Measurements from ENCODE around the gene DIO3.
A peak's percentile ranks its signal among the peaks of the same experiment; 100 is the strongest.

DIO3 gene

DNA sequence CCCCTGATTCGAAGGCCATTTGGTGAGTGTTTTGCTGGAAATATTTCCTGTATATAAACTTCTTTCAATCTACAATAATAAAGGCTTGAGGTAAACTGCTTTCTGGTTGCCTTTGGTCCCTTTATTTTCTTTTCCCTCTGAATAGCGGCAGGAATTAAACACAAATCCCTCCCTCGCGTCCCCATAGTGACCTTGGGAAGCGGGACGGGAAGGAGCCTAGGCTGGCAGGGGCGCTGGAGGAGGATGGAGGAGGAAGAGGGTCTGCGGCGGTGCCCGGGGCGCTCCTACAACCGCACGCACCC lies 2.0 kb downstream of the DIO3 start:
- Mint-ChIP-seq H3K36me3 (ENCODE audit: low read depth) (no peaks in the 10 kb centered on the region), H3K27ac (no peak overlapping the region), H3K27me3 (ENCODE audit: low read depth, poor library complexity) (peaks cover 92% of the 10 kb centered on the region), H3K9me3 (peaks cover 19% of the 10 kb centered on the region), H3K4me1 (peaks cover 21% of the 10 kb centered on the region), H3K4me3 (peak overlapping the region; percentile 66)
- DNase-seq = no peak
- TF ChIP-seq CTCF (IDR thresholded peaks at IDR 0.05) = no peak

DNA sequence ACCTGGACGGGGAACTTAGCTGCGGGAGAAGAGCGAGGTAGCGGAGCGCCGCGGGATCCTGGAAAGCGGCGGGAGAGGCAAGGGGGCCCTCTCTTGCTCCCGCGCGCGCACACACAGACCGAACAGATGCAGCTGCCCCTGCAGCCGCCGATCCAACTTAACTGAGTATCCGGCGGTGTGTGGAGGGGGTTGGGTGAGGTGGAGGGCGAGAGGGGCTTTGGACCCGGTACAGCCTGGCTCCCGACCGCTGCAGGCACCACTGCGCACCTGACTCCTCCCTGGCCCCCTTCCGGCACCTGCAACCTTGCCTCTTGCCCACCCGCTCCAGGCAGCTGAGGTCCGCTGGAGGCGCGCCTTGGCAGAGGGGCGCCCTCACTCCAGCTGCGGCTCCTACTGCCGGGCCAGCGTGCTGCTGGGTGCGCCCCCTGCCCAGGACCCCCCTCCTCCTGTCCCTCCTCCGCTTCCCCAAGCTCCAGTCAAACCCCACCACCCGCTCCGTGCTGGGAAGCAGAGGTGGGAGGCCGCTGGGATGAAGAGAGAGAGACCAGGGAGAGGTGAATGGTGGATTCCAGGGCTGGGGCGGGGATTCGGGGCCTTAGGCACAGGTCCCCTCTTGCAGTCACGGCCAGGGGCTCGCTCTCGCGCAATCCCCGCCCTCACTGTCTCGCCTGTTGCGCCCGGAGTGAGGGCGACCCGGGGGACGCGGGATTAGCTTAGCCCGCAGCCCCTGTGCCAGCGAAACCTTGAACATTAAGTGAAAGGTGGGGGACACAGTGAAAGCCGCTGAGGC lies 2.6 kb downstream of the DIO3 start:
- Mint-ChIP-seq H3K4me1 (peaks cover 21% of the 10 kb centered on the region), H3K4me3 (peak overlapping the region; percentile 66), H3K9me3 (peaks cover 19% of the 10 kb centered on the region), H3K27ac (no peak overlapping the region), H3K36me3 (ENCODE audit: low read depth) (no peaks in the 10 kb centered on the region), H3K27me3 (ENCODE audit: low read depth, poor library complexity) (peaks cover 92% of the 10 kb centered on the region)
- TF ChIP-seq CTCF (IDR thresholded peaks at IDR 0.05) = no peak
- DNase-seq = peak; percentile 45

DNA sequence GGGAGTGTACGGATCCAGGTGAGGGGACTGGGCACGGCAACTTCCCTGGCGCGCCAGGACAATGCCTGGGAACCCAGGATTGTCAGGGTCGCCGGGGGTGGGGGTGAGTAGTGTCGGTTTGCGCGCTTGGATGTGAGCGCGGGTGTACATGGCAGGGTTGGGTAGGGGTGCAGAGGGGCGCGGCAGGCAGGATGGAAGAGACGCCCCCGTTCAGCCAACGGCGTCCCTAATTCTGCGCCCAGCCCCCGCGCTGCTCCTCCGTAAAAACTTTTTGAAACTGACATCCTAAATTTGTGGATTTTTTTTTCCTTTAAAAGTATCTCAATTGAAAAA lies 3.1 kb downstream of the DIO3 start:
- Mint-ChIP-seq H3K4me3 (peak overlapping the region; percentile 58), H3K4me1 (peaks cover 21% of the 10 kb centered on the region), H3K36me3 (ENCODE audit: low read depth) (no peaks in the 10 kb centered on the region), H3K9me3 (peaks cover 19% of the 10 kb centered on the region), H3K27me3 (ENCODE audit: low read depth, poor library complexity) (peaks cover 92% of the 10 kb centered on the region), H3K27ac (no peak overlapping the region)
- DNase-seq = no peak
- TF ChIP-seq CTCF (IDR thresholded peaks at IDR 0.05) = no peak

DNA sequence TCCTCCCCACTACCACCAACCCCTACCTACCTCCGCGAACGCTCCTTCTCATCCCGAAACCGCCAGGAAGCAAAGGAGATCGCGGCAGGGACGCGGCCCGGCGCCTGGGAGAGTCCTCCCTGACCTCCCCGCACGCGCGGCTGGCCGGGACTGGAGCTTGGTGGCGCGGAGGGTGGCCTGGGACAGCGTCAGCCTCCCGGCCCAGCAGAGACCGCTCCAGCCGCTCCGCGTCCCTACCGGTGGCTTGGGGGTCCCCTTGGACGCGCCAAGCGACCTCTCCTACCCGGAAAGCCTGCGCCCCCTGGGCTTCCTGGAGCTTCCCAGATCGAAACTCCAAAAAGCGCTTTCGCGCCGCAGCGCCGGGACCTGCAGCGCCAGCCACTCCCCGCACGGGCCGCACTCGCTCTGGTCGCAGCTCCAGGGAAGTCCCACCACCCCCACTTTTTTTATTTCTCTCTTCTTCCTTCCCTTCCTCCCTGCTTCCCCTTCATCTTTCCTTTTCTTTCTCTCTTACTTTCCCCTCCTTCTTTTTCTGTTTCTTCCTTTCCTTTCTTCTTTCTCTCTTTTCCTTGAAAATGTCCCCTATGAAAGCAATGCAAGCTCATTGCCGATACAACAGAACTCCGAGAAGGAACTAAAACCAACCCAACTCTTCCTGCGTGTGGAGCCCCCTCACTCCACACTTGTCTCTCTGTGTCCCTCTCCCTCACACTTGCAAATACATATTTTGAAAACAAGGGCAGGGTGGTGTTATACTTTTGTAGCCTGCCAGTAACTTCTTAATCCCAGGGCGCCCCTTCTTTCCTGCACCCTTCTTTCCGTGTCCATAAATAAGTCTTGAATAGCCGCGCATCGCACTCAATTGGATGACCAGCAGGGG lies 3.8 kb downstream of the DIO3 start:
- H3K4me3 Mint-ChIP-seq = peak overlapping the region; percentile 77
- TF ChIP-seq CTCF (IDR thresholded peaks at IDR 0.05) = no peak
- H3K36me3 Mint-ChIP-seq (ENCODE audit: low read depth) = no peaks in the 10 kb centered on the region
- H3K9me3 Mint-ChIP-seq = peaks cover 19% of the 10 kb centered on the region
- H3K27me3 Mint-ChIP-seq (ENCODE audit: low read depth, poor library complexity) = peaks cover 90% of the 10 kb centered on the region
- peak; percentile 66 for DNase-seq
- no peak overlapping the region for H3K27ac Mint-ChIP-seq
- peaks cover 21% of the 10 kb centered on the region for H3K4me1 Mint-ChIP-seq

- DNase-seq = no peak
- Mint-ChIP-seq H3K27ac (no peak overlapping the region), H3K4me1 (peaks cover 21% of the 10 kb centered on the region), H3K36me3 (ENCODE audit: low read depth) (no peaks in the 10 kb centered on the region), H3K4me3 (no peak overlapping the region), H3K27me3 (ENCODE audit: low read depth, poor library complexity) (peaks cover 92% of the 10 kb centered on the region), H3K9me3 (peaks cover 11% of the 10 kb centered on the region)
- no peak for TF ChIP-seq CTCF (IDR thresholded peaks at IDR 0.05)
Observed at GRCh38 chr14:101567252-101567651, 6.0 kb downstream of the DIO3 start.
